Ectodermal cell (in vitro differentiated cells): ENCODE measurements around the gene C4A.
"Not testable (repeated sequence)": the region's sequence is repeated elsewhere in the genome, so short reads cannot be mapped to it uniquely, and the experiment has no call there.

Experiments
- H3K27ac ChIP-seq: 2 replicates; pipeline ENCODE4 v1.7.0; 2013; ENCODE audit warnings: mild to moderate bottlenecking, low read depth, low read length; ENCODE audit not compliant: insufficient read depth, poor library complexity, severe bottlenecking
- H3K27me3 ChIP-seq: 2 replicates; pipeline ENCODE4 v1.7.0; 2013; ENCODE audit warnings: mild to moderate bottlenecking, low read length; ENCODE audit not compliant: insufficient read depth, control insufficient read depth, poor library complexity, severe bottlenecking
- H3K36me3 ChIP-seq: one replicate; pipeline ENCODE4 v1.7.0; 2013; ENCODE audit warnings: low read length; ENCODE audit not compliant: control insufficient read depth, insufficient read depth
- H3K4me1 ChIP-seq: one replicate; pipeline ENCODE4 v1.7.0; 2013; ENCODE audit warnings: low read length; ENCODE audit not compliant: control insufficient read depth, insufficient read depth
- H3K4me3 ChIP-seq: 2 replicates; pipeline ENCODE4 v1.7.0; 2013; ENCODE audit warnings: low read depth, low read length, control low read depth; ENCODE audit not compliant: insufficient read depth
- H3K9me3 ChIP-seq: 2 replicates; pipeline ENCODE4 v1.7.0; 2013; ENCODE audit warnings: mild to moderate bottlenecking, low read length, moderate library complexity; ENCODE audit not compliant: control insufficient read depth
- WGBS, 2 experiments: methylation state at CpG; one replicate each; pipeline ENCODE4 v1.1.7; 2013; ENCODE audit warnings: missing lambda C conversion rate in 2 of 2; 5-methylcytosine and 5-hydroxymethylcytosine counted together

The C4A gene

DNA sequence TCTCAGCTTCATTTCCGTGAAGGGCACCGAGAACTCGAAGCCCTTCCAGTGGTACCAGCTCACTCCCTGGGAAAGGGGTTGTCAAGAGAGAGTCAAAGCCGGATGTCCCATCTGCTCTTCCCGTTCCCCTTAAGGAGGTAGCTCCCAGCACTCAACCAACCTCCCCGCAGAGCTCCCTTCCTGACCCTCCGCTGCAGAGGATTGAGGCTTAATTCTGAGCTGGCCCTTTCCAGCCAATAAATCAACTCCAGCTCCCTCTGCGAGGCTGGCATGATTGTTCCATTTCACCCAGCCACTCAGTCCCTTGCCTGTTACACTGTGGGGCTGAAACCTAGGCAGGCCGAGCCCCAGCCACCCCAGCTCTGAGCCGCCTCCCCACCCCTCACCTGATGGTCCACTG, 59.5 kb downstream of the C4A start:
- not testable (repeated sequence) for H3K27me3 ChIP-seq, H3K4me3 ChIP-seq, H3K9me3 ChIP-seq, H3K36me3 ChIP-seq, H3K4me1 ChIP-seq, H3K27ac ChIP-seq
- 83 to 92% methylated on average over 4 of the region's 10 CpGs for WGBS, 2 experiments

- not testable (repeated sequence) for H3K36me3 ChIP-seq, H3K4me3 ChIP-seq, H3K4me1 ChIP-seq, H3K27ac ChIP-seq, H3K27me3 ChIP-seq, H3K9me3 ChIP-seq
- 93 to 99% methylated on average over 5 to 10 of the region's 15 CpGs for WGBS, 2 experiments
Measured at GRCh38 chr6:32042276-32042675, 60.4 kb downstream of the C4A start.

DNA sequence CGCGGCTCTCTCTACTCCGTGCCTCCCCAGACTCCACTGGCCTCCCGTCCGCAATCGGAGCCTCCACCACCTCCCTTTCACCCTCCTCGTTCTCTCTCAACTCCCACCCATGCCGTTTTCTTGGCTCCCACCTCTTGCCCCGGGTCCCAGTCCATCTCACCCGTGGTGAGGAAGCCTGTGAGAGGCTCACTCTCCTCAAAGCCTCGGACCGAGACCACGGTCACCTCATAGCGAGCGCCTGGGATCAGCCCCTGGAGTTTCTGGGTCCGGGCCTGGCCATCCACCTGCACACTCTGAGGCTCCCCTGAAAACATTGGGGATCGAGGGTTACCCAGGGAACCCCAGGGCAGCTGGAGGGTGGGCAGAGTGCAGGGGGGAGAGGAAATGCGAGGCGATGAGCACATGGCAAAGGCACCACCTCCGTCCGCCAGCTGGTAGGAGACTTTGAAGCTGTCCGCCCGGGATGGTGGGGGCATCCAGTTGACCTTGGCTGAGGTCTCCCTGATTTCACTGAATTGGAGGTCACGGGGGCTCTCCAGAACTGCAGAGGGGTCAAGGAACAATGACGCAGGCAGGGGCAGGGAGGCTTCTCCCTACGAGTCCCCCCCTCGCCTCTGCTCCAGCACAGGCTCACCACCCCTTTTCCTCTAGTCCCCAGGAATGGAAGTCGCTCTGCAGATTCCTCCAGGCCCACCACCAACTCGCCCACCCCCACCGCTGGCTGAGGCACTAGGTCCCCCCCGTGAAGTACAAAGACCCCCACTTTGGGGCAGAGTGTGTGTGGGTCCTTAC, 61.9 kb downstream of the C4A start:
- not testable (repeated sequence) for H3K36me3 ChIP-seq, H3K27me3 ChIP-seq, H3K9me3 ChIP-seq, H3K4me3 ChIP-seq, H3K4me1 ChIP-seq, H3K27ac ChIP-seq
- WGBS, 2 experiments: 93% methylated on average over 13 to 14 of the region's 31 CpGs

GRCh38 chr6:32044916-32045315, 63.1 kb downstream of the C4A start:
- H3K36me3 ChIP-seq, H3K4me3 ChIP-seq, H3K27ac ChIP-seq, H3K4me1 ChIP-seq, H3K27me3 ChIP-seq, H3K9me3 ChIP-seq: not testable (repeated sequence)
- whole genome bisulfite sequencing, 2 experiments: 93 to 94% methylated on average over 7 to 8 of the region's 18 CpGs

GRCh38 chr6:32045811-32046449, 64.1 kb downstream of the C4A start:
- no peak overlapping the region for H3K4me3 ChIP-seq
- peaks cover 3% of the 10 kb centered on the region for H3K4me1 ChIP-seq
- no peaks in the 10 kb centered on the region for H3K9me3 ChIP-seq
- H3K36me3 ChIP-seq: no peaks in the 10 kb centered on the region
- no peaks in the 10 kb centered on the region for H3K27me3 ChIP-seq
- H3K27ac ChIP-seq: no peak overlapping the region
- 93% methylated on average over 22 of the region's 22 CpGs for WGBS, 2 experiments

DNA sequence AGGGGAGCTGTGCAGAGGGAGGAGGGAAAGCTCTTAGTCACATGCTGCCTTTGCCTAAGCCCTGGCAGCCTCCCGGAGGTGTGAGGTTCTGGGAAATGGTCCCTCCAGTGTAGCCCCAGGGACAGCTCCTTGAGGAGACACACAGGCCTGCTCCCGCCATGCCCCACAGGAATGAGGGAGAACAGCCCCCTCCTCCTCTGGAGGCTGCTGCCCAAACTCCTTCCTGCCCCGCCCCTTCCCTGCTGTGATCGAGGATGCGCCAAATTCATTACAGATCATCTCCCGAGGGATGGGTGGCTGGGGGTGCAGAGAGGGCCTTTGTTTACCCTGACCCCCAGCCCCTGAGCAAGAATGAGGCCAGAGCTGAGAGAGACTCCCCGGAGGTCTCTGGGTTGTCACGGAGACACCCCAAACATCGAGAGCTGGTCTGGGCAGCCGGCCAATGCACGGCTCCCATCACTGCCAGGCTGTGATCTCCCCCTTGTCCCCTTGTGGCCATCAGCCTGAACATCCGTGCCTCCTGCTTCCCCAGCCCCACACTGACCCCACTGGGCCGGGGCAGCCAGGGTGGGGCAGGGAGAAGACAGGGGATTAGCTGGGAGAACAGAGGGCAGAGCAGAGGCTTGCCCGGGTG, 64.7 kb downstream of the C4A start:
- Histone ChIP-seq H3K4me1 (peaks cover 3% of the 10 kb centered on the region), H3K36me3 (no peaks in the 10 kb centered on the region), H3K27me3 (no peaks in the 10 kb centered on the region), H3K9me3 (no peaks in the 10 kb centered on the region), H3K4me3 (no peak overlapping the region), H3K27ac (no peak overlapping the region)
- 73 to 79% methylated on average over 14 of the region's 14 CpGs for WGBS, 2 experiments

DNA sequence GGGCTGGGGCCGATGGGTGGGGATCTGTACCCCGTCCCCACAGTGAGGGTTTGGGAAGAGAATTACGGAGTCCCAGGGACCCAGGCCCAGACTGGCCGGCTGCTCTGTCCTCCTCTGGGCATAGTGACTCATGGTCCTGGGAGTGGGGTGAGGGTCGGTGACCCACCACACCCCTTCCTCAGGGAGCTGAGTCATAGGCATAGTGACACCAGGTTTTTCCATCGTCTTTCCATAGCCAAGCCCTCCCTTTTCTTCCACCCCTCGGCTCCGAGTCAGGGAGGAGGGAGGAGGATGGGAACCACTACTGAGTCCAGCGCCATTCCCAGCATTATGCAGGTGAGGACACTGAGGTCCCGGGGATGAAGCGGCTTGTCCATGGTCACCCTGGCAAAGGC, 65.2 kb downstream of the C4A start:
- Histone ChIP-seq H3K36me3 (no peaks in the 10 kb centered on the region), H3K27ac (no peak overlapping the region), H3K27me3 (no peaks in the 10 kb centered on the region), H3K4me3 (no peak overlapping the region), H3K9me3 (no peaks in the 10 kb centered on the region), H3K4me1 (peaks cover 3% of the 10 kb centered on the region)
- 83 to 87% methylated on average over 11 of the region's 11 CpGs for WGBS, 2 experiments

- Histone ChIP-seq H3K27me3 (no peaks in the 10 kb centered on the region), H3K4me3 (no peak overlapping the region), H3K9me3 (no peaks in the 10 kb centered on the region), H3K36me3 (no peaks in the 10 kb centered on the region), H3K4me1 (peaks cover 3% of the 10 kb centered on the region), H3K27ac (no peak overlapping the region)
- 89 to 92% methylated on average over 6 of the region's 6 CpGs for WGBS, 2 experiments
Measured at GRCh38 chr6:32047539-32047854, 65.6 kb downstream of the C4A start.

DNA sequence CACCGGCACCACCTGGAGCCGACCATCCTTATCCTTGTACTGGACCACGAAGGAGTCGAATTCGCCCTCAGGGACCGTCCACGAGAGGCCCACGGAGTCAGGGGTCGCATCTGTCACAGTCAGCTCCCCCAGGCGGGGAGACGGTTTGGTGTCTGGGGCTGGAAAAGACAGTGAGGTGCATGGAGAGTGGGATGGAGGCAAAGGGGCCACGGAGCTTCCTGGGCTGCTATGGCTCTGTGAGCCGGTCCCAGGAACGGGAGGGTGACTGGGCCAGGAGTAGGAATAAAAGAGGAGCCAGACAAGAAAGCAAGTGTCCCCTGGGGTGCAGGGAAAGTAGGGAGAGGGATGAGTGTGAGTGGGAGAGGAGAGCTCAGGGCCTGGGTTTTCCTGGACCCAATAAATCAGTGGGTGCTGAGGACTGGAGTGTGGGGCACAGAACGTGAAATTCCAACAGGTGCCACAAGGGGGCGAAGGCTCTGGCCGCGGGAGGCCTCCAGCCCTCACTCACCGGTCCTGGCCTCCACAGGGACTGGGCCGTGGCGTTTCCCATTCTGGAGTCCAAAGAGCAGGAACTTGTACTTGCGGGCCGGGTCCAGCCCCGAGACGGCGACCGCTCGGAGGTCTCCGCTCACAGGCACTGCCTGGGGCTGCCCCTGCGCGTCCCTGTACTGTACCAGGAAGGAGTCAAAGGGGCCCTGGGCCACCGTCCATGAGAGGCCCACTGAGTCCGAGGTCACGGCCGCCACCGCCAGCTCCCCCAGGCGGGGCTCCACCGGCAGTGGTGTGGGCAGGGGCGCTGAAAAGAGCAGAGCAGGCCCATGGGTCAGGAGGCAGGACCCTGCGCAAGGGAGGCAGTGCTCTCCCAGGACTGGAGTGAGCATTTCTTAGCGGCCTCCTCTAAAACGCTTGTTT, 66.3 kb downstream of the C4A start:
- Histone ChIP-seq H3K27me3 (no peaks in the 10 kb centered on the region), H3K4me1 (peaks cover 3% of the 10 kb centered on the region), H3K27ac (no peak overlapping the region), H3K4me3 (no peak overlapping the region), H3K9me3 (no peaks in the 10 kb centered on the region), H3K36me3 (no peaks in the 10 kb centered on the region)
- 72 to 73% methylated on average over 42 of the region's 42 CpGs for WGBS, 2 experiments

DNA sequence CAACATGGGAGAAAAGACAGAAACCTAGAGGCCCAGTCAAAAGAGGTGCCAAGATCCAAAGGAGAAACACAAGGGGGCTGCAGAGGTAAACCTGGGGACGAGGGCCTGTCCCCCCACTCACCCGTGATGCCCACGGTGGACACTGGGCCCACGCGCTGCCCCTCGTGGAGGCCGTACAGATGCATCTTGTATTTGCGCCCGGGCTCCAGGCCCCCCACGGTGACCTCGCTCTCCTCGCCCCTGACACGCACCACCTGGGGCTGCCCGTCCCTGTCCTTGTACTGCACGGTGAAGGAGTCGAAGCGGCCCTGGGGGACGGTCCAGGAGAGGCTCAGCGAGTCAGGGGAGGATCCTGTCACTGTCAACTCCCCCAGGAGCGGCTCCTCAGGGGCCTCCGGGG, 67.3 kb downstream of the C4A start:
- not testable (repeated sequence) for H3K4me3 ChIP-seq, H3K36me3 ChIP-seq, H3K27ac ChIP-seq, H3K9me3 ChIP-seq, H3K4me1 ChIP-seq, H3K27me3 ChIP-seq
- 91 to 93% methylated on average over 21 of the region's 21 CpGs for WGBS, 2 experiments
